ENCODE measurements around the gene CDK8.

The CDK8 gene

GRCh38 chr13:26253787-26254582, at the start of gene CDK8:
CDK8 (plus strand) TSS chr13:26254129; CDS start chr13:26254642, 513 bp downstream.
- peak; percentile 89 for DNase-seq (ENCODE audit: low spot score)
- TF ChIP-seq CTCF (IDR thresholded peaks at IDR 0.05; ENCODE audit: extremely low read depth, missing control alignments): no peak

- TF ChIP-seq CTCF (IDR thresholded peaks at IDR 0.05; ENCODE audit: extremely low read depth, missing control alignments): no peak
- no peak for DNase-seq (ENCODE audit: low spot score)
These were observed 45.6 kb upstream of the CDK8 start for GRCh38 chr13:26208287-26208686.

GRCh38 chr13:26213345-26213744, 40.6 kb upstream of the CDK8 start:
- DNase-seq (ENCODE audit: low spot score): no peak
- TF ChIP-seq CTCF (IDR thresholded peaks at IDR 0.05; ENCODE audit: extremely low read depth, missing control alignments): no peak

- TF ChIP-seq CTCF (IDR thresholded peaks at IDR 0.05; ENCODE audit: extremely low read depth, missing control alignments): no peak
These were observed 39.9 kb upstream of the CDK8 start for GRCh38 chr13:26213982-26214381.

GRCh38 chr13:26216042-26216441, 37.9 kb upstream of the CDK8 start:
- TF ChIP-seq CTCF (IDR thresholded peaks at IDR 0.05; ENCODE audit: extremely low read depth, missing control alignments): no peak

More at GRCh38 chr13:26213982-26214381, 39.9 kb upstream of the CDK8 start:
- DNase-seq (ENCODE audit: low spot score): no peak

GRCh38 chr13:26219726-26220125, 34.2 kb upstream of the CDK8 start:
- TF ChIP-seq CTCF (IDR thresholded peaks at IDR 0.05; ENCODE audit: extremely low read depth, missing control alignments): no peak

More at GRCh38 chr13:26216042-26216441, 37.9 kb upstream of the CDK8 start:
- DNase-seq (ENCODE audit: low spot score): no peak

GRCh38 chr13:26220575-26220974, 33.4 kb upstream of the CDK8 start:
- TF ChIP-seq CTCF (IDR thresholded peaks at IDR 0.05; ENCODE audit: extremely low read depth, missing control alignments): no peak
- no peak for DNase-seq (ENCODE audit: low spot score)

More at GRCh38 chr13:26219726-26220125, 34.2 kb upstream of the CDK8 start:
- no peak for DNase-seq (ENCODE audit: low spot score)
